ENCODE results near the gene PNO1.
A peak's percentile ranks its signal among the peaks of the same experiment; 100 is the strongest.
"Not testable (repeated sequence)": the region's sequence is repeated elsewhere in the genome, so short reads cannot be mapped to it uniquely, and the experiment has no call there.

Gene PNO1

GRCh38 chr2:68157002-68157401 lies 686 bp upstream of the PNO1 start:
- no peak for DNase-seq (ENCODE audit: low read depth in 2 of 2)

DNA sequence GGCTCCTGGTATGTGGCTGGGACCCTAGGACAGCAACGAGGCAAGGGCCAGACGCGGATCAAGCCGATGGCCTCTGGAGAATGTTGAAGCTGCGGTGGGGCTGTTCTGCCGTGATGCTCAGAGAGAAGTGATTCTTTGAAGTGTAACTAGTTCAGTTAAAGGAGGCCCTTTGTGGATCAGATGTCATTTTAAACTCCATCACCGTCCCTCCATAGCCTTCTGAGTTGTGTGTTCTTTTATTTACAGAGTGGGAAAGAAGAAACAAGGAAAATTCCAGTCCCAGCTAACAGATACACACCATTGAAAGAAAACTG lies 403 bp downstream of the PNO1 start:
- DNase-seq (ENCODE audit: low read depth in 2 of 2): no peak

- no peak for DNase-seq (ENCODE audit: low read depth in 2 of 2)
Observed at GRCh38 chr2:68163641-68164040, 6.0 kb downstream of the PNO1 start.

- DNase-seq (ENCODE audit: low read depth in 2 of 2): no peak
Observed at GRCh38 chr2:68167186-68167585, 9.5 kb downstream of the PNO1 start.

GRCh38 chr2:68169308-68169707 lies 11.6 kb downstream of the PNO1 start:
- no peak for DNase-seq (ENCODE audit: low read depth in 2 of 2)

DNA sequence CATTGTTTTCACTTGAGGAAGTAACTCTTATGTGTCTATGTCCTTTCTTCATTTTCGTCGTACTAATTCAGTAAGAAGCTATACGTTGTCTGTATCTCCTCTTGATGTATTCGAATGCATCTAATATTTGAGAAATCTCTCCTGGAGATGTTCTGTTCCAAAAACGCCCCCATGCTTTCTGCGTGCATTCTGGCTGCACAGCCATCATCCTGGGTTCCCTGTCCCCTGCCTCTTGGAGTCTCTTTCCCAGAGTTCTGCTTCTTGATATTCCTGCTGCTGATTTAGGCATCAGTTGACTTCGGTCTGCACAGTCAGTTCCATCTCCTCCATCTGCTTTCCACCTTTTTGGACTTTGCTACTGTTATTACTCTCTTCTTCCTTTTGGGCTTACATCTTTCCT lies 13.5 kb downstream of the PNO1 start:
- DNase-seq (ENCODE audit: low read depth in 2 of 2): no peak

DNA sequence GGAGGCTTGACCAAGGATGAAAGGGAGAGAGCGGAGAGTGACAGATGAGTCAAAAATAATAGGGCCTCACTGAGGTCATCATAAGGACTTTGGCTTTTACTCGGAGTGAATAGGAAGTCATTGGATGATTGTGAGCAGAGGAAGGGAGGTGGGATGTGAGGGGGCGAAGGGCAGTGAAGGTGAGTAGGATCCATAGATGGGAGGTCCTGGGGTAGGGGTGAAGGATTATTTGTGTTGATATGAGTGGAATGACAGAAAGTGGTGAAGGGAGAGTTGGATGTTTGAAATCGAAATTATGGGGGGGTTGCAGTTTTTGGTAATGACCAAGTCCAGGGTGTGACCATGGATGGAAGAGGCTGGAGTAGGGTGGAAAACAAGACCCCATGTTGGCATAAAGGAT lies 14.0 kb downstream of the PNO1 start:
- DNase-seq (ENCODE audit: low read depth in 2 of 2): no peak

DNA sequence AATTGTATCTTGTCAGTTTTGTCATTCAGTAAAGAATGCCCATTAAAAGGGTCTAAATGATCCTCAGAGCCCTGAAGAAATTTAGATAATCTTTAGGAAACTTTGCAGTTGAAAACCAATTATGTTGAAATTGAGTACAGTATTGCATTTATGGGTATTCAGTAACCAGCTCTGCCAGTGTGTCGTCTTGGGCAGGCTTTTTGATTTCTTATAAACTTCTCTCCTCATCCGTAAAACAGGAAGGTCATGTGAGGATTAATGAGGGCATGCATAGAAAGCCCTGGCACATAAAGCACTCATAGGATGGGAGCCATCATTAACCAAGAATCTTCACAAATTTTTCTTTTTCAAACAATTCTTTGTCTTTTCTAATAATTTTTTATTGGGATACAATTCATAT lies 14.8 kb downstream of the PNO1 start:
- no peak for DNase-seq (ENCODE audit: low read depth in 2 of 2)

DNA sequence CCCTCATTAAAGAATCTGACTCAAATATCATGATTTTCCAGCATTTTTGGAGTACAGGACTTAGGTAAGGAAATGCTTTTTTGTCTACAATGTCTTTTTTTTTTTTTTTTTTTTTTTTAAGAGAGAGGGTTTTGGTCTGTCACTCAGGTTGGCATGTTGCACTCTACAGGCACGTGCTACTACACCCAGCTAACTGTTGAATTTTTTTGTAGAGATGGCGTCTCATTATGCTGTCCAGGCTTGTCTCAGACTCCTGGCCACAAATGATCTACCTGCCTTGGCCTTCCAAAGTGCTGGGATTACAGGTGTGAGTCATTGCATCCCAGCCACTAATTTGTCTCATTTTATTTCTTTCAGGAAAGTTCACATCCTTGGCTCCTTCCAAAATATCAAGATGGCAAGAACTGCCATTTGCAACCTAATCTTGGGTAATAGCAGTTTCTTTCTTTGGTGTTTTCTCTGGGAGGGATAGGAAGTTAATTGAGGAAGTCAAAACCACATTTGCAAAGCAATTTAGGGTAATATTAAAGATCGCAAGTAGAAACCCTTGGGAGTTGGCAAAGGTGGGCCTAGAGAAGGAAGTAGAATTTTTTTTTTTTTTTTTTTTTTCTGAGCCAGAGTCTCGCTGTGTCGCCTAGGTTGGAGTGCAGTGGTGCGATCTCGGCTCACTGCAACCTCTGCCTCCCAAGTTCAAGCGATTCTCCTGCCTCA lies 15.5 kb downstream of the PNO1 start:
- DNase-seq (ENCODE audit: low read depth in 2 of 2): no peak

GRCh38 chr2:68175210-68175609 lies 17.5 kb downstream of the PNO1 start:
- not testable (repeated sequence) for DNase-seq (ENCODE audit: low read depth in 2 of 2)

GRCh38 chr2:68176657-68177056 lies 19.0 kb downstream of the PNO1 start:
- DNase-seq (ENCODE audit: low read depth in 2 of 2): no peak

DNA sequence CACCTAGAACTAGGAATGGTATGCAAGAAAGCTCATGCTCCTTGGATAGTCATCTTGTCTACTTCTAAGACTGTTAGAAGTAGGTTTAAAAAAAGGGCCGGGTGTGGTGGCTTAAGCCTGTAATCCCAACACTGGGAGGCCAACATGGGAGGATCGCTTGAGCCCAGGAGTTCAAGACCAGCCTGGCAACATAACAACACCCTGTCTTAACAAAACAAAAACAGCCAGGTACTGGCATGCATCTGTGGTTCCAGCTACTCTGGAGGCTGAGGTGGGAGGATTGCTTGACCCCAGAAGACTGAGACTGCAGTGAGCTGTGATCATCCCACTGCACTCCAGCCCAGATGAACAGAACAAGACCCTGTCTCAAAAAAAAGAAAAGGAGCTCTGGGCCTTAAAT lies 19.9 kb downstream of the PNO1 start:
- DNase-seq (ENCODE audit: low read depth in 2 of 2): no peak

DNA sequence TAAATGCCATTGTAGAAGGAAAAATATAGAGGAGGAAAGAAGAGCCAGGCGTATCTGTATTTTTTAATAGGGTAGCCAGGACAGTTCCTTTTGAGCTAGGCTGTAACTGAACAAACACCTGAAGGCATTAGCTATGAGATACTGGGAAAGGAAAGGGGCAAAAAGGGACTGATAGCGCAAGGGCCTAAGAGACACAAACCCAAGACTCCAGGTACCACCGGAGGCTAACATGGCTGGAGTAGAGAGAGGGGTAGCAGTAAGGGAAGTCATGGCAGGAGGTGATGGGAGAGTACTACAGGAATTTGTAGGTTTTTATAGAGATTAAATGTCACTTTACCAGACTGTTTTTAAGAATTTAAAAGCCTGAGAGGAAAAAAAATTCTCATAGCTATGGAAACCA lies 20.7 kb downstream of the PNO1 start:
- DNase-seq (ENCODE audit: low read depth in 2 of 2): no peak

GRCh38 chr2:68178954-68179627 lies 21.4 kb downstream of the PNO1 start:
- DNase-seq (ENCODE audit: low read depth in 2 of 2): no peak

DNA sequence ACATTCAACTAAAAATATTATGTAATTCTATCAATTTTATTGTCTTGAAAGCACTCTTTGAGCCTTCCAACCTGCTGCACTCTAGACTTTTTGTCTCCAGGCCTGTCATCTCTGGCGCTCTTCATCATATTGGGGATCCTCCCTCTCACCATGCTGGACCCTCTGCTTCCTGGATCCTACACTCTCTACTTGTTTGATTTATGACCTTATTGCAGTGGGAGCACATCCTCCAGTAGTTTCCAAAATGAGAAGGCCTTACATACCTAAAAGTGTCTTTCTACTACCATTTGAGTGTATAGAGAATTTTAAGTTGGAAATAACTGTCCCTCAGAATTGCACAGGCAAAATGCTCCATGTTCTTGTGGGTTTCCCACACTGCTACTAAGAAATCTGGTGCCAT lies 25.2 kb downstream of the PNO1 start:
- no peak for DNase-seq (ENCODE audit: low read depth in 2 of 2)

DNA sequence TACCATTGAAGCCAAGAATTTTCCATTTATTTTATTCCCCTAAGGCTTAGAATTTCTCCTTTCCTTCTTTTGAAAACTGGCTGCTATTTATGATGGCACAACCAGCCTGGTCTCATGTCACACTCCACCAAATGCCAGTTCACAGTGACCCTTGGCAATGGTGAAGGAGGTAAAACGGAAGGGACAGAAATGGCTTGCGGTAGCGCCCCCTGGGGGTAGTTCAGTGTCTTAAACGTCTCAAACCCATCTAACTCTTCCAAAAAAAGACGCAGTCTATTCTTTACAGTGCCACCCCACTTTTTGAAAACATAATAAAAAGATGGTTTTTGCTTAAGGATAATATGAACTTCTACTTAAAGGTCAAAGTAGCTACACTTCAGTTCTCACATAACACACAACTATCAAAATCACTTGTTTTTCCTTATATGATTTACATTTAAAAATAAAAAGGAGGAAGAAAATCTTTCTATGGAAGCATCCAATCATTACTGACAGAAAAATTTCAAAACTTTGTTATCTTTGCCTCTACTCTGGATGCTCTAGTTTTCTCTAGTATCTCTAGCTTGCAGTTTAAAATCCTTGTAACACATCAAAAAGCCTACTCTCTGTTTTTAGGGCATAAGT lies 28.0 kb downstream of the PNO1 start:
- DNase-seq (ENCODE audit: low read depth in 2 of 2): peak; percentile 7 to 27

DNA sequence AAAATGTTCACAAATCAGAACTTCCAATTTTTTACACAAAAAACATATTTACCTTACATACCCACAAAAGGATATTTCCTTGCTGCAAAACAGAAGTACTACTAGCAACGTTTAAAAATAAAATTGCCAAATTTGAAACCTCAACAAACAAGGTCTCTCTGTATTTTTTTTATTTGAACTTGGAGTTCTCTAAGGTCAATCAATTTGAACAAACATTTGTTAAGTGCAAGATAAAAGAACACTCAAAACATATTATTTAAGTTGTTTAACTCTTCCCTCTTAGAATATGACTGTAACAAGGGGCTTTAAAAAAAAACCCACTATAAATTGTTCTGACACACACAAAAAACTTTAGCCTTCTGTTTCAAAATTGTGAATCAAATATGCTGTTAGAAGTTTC lies 29.6 kb downstream of the PNO1 start:
- DNase-seq (ENCODE audit: low read depth in 2 of 2): no peak

DNA sequence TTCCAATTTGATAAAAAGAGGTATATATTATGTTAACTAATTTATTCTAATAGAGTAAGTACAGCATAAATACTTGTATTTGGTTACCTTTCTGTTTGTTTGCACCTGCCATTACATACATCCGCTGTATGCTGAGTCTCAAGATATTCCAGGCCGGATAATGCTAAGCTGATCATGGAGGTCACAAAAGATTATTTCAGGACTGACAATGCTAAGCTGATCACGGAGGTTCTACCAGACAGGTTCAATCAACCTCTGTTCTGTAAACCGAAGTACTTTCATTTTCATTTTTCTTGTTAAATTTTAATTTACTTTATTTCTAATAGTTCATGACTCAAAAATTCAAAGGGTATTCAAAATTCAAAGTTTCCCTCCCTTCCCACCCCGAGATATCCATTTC lies 31.1 kb downstream of the PNO1 start:
- DNase-seq (ENCODE audit: low read depth in 2 of 2): no peak

DNA sequence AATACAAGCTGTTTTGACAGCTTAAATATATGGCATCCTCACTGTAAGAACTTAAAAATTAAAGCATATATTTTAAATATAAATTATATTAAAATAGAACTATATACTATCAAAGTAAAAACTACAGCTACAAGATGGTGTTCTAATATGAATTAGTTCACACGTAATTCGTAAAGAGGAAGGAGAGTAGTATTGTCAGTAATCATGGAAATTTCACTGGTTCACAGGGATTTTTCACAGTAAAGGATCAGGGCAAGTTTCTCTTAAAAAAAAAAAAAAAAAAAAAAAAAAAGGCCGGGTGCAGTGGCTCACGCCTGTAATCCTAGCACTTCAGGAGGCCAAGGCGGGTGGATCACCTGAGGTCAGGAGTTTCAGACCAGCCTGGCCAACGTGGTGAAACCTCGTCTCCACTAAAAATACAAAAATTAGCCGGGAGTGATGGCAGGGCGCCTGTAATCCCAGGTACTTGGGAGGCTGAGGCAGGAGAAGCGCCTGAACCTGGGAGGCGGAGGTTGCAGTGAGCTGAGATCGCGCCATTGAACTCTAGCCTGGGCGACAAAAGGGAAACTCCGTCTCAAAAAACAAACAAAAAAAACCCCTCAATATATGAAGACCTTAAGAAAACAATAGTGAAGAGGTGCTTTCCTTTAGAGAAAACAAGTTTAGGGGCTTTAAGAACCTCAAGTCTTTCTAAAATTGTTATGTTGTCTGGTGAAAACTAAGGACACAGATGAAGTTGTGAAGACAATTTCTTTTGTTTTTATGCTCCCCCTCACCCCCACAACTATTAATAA lies 32.5 kb downstream of the PNO1 start:
- no peak for DNase-seq (ENCODE audit: low read depth in 2 of 2)

DNA sequence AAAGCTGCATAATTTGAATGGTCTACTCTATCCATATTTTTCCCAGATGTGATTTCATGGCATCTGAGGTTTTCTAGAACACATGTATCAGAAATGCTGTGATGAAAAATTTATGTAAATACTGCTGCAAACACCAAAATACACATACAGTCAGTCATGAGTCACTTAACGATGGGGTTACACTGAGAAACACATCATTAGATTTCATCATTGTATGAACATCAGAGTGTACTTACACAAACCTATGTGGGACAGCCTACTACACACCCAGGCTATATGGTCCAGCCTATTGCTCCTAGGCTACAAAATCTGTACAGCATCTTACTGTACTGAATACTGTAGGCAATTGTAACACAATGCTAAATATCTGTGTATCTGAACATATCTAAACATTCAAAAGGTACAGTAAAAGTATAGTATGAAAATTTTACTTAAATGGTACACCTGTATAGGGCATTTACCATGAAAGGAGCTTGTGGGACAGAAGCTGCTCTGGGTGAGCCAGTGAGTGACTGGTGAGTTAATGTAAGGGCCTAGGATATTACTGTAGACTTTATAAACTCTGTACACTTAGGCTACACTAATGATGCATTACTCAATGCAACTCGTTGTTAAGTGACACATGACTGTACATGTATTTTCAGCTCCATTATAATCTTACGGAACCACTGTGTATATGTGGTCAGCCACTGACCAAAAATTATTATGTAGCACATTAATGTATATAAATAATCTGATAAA lies 33.5 kb downstream of the PNO1 start:
- no peak for DNase-seq (ENCODE audit: low read depth in 2 of 2)

- DNase-seq (ENCODE audit: low read depth in 2 of 2): no peak
Observed at GRCh38 chr2:68193144-68193543, 35.5 kb downstream of the PNO1 start.

- DNase-seq (ENCODE audit: low read depth in 2 of 2): no peak
Observed at GRCh38 chr2:68193787-68194372, 36.2 kb downstream of the PNO1 start.

Measured in stimulated activated CD8-positive, alpha-beta memory T cell treated with anti-CD3 and anti-CD28 coated beads, Interleukin-15, amount 100 ng/mL, for 4 hours (primary cell).